ENCODE data around the gene UBXN7. TPM values are rescaled to one million over a fixed set of nuclear protein-coding genes. Genes with fewer than 3 reads are reported as not detected.
A peak's percentile ranks its signal among the peaks of the same experiment; 100 is the strongest.

Gene UBXN7
- total RNA-seq, 1 donor from 2014 or later: 57.6 TPM

- peaks cover 14% of the 10 kb centered on the region for H3K9me3 Mint-ChIP-seq (ENCODE audit: low read depth)
- H3K27me3 Mint-ChIP-seq (ENCODE audit: low read depth): no peaks in the 10 kb centered on the region
- DNase-seq (ENCODE audit: low spot score): no peak
- no peak overlapping the region for H3K27ac Mint-ChIP-seq (ENCODE audit: unreplicated experiment)
- no peak for TF ChIP-seq CTCF (IDR thresholded peaks at IDR 0.05)
- H3K4me1 Mint-ChIP-seq (ENCODE audit: low read depth): peaks cover 34% of the 10 kb centered on the region
- no peak overlapping the region for H3K4me3 Mint-ChIP-seq (ENCODE audit: unreplicated experiment)
- H3K36me3 Mint-ChIP-seq (ENCODE audit: low read depth): peaks cover 7% of the 10 kb centered on the region
Observed at GRCh38 chr3:196409409-196409808, 22.8 kb downstream of the UBXN7 start.

DNA sequence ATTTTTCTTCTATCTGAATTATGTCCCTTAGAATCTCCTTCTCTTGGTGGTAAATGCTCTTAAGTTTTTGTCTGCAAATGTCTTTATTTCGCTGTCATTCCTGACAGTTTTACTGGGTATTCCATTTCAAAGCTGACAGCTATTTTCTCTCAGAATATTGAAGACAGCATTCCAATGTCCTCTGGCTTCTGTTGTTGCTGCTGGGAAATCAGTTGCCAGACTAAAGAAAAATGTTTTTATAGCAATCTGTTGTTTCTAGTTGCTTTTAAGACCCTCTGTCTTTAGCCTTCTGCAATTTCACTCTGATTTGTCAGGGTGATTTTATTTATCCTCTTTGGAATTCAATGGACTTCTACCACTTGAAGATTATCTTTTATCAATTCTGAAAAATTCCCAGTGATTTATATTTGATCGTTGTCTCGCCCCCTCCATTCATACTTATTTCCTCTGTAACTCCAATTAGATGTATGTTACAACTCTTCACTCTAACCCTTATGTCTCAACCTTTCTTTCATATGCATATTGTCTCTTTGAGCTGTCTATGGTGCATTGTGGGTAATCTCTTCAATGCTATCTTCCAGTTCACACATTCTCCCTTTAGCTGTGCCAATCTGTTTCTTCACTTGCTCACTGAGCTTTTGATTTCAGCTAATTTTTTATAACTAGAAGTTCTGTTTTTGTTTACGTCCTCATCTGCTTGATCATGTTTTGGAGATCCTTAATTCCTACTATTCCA is 23.5 kb downstream of the UBXN7 start:
- H3K27me3 Mint-ChIP-seq (ENCODE audit: low read depth): no peaks in the 10 kb centered on the region
- peaks cover 14% of the 10 kb centered on the region for H3K9me3 Mint-ChIP-seq (ENCODE audit: low read depth)
- DNase-seq (ENCODE audit: low spot score): no peak
- H3K27ac Mint-ChIP-seq (ENCODE audit: unreplicated experiment): peak overlapping the region; percentile 43
- peaks cover 30% of the 10 kb centered on the region for H3K4me1 Mint-ChIP-seq (ENCODE audit: low read depth)
- H3K4me3 Mint-ChIP-seq (ENCODE audit: unreplicated experiment): no peak overlapping the region
- TF ChIP-seq CTCF (IDR thresholded peaks at IDR 0.05): no peak
- peaks cover 7% of the 10 kb centered on the region for H3K36me3 Mint-ChIP-seq (ENCODE audit: low read depth)

DNA sequence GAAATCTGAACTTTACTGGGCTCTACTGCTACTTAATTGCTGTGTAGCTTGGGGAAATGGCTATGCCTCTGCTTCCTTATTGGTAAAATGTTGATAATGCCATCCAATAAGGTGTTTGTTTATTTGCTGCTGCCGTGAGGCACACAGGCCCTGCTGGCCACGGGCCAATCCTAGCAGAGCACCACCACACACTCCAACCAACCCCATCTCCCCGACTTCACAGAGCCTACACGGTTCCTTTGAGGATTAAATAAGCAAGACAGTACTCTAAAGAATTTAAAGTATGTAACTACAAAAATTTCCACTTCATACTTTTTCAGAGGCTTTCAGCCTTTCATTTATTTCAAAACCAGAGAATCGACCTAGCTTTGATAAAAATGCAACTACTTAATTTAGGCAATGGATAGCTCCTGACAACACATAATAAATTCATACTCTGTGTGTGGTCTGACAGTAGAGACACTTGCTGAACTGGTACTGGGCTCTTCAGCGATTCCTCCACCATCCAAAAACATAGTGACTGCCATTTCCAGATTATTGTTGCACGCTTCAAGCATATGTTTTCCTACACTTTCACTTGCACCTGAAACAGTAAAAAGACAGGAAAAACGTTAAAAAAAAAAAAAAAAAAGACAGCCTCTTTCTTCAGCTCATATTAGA is 25.3 kb downstream of the UBXN7 start:
- Mint-ChIP-seq H3K4me1 (ENCODE audit: low read depth) (peaks cover 30% of the 10 kb centered on the region), H3K36me3 (ENCODE audit: low read depth) (peaks cover 11% of the 10 kb centered on the region), H3K27ac (ENCODE audit: unreplicated experiment) (peak overlapping the region; percentile 88), H3K27me3 (ENCODE audit: low read depth) (no peaks in the 10 kb centered on the region), H3K9me3 (ENCODE audit: low read depth) (peaks cover 14% of the 10 kb centered on the region), H3K4me3 (ENCODE audit: unreplicated experiment) (peak overlapping the region; percentile 45)
- no peak for TF ChIP-seq CTCF (IDR thresholded peaks at IDR 0.05)
- DNase-seq (ENCODE audit: low spot score): no peak

DNA sequence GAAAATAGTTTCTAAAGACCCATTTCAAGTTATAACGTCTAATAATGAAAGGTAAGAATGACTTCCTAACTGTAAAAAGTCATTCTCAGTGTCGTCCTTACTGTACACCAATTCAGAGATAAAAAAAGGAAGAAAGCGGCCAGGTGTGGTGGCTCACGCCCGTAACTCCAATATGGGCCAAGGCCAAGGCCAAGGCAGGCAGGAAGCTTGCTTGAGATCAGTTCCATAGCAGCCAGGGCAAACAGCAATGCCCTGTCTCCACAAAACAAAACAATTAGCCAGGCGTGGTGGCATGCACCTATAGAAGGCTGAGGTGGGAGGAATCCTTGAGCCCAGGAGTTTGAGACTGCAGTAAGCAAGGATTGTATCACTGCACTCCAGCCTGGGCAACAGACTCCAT is 31.9 kb downstream of the UBXN7 start:
- peaks cover 11% of the 10 kb centered on the region for H3K4me1 Mint-ChIP-seq (ENCODE audit: low read depth)
- peak overlapping the region; percentile 63 for H3K27ac Mint-ChIP-seq (ENCODE audit: unreplicated experiment)
- no peaks in the 10 kb centered on the region for H3K27me3 Mint-ChIP-seq (ENCODE audit: low read depth)
- H3K36me3 Mint-ChIP-seq (ENCODE audit: low read depth): peaks cover 23% of the 10 kb centered on the region
- H3K9me3 Mint-ChIP-seq (ENCODE audit: low read depth): no peaks in the 10 kb centered on the region
- no peak for TF ChIP-seq CTCF (IDR thresholded peaks at IDR 0.05)
- no peak overlapping the region for H3K4me3 Mint-ChIP-seq (ENCODE audit: unreplicated experiment)
- no peak for DNase-seq (ENCODE audit: low spot score)

- Mint-ChIP-seq H3K27me3 (ENCODE audit: low read depth) (no peaks in the 10 kb centered on the region), H3K9me3 (ENCODE audit: low read depth) (no peaks in the 10 kb centered on the region), H3K27ac (ENCODE audit: unreplicated experiment) (peak overlapping the region; percentile 33), H3K36me3 (ENCODE audit: low read depth) (peaks cover 20% of the 10 kb centered on the region), H3K4me1 (ENCODE audit: low read depth) (peaks cover 11% of the 10 kb centered on the region), H3K4me3 (ENCODE audit: unreplicated experiment) (no peak overlapping the region)
- DNase-seq (ENCODE audit: low spot score): no peak
- no peak for TF ChIP-seq CTCF (IDR thresholded peaks at IDR 0.05)
Observed at GRCh38 chr3:196399485-196399945, 32.7 kb downstream of the UBXN7 start.
